GM19395 (cell line): Measurements from ENCODE around the gene FAT1.

ENCODE experiments used
- ATAC-seq: cut with Tn5 transposase; IDR thresholded peaks from one replicate; pipeline ENCODE4 v1.9.1; 2021; ENCODE audit warnings: mild to moderate bottlenecking, moderate library complexity; ENCODE audit not compliant: unreplicated experiment

FAT1 gene

DNA sequence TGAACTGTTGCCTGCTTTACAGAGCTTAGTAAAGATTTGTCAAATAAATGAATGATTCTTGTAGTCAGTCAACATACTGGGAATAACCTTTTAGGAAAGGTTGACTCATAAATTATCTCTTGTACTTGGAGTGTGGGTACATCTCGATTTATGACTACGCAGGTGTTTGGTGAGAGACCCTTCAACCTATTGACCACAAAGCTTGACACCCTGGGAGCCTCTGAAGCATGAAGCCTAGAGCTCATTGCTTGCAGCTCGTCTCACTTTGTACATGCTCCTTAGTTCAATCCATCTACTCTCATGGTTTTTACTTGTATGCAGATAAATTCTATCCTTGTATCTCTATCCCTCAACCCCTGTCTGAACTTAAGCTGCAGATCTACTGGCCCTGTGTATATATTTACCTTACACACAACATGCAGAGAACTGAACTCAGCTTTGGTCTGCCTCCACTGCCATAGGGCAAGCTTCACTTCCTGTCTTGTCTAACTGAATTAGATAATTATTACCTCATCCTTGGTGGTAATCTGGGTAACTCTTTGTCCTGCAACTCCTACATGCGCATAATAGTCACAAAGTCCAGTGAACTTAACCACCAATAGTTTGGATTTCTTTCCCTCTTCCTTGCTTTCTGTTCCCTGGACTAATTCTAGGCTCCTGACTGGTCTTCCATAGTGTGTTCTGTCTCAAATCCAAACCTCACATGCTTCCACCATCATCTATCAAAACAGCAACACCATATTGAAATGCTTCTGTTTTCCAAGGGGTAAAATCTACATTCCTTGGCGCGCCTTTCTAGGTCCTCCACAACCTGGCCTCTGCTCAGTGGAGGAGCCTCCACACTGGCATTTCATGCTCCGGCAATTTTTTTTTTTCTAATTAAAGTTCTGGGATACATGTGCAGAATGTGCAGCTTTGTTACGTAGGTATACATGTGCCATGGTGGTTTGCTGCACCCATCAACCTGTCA, 32.2 kb upstream of the FAT1 start:
- ATAC-seq = no peak

DNA sequence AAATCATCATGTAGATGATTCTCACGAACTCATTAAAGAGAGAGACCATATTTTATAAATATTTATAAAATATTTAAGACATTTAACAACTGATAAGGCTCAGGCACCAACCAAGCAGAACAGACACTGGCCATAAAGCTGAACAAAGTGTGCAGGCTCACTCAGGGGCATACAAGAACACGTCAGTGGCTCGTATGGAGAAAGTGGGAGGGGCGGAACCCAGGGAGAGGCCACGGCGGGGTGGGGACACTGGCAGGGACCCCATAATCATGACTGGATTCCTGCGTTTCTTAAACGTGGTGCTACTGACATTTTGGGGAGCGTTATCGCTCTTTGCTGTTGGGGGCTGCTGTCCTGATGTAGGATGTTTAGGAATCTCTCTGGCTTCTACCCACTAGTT, 31.3 kb upstream of the FAT1 start:
- no peak for ATAC-seq

DNA sequence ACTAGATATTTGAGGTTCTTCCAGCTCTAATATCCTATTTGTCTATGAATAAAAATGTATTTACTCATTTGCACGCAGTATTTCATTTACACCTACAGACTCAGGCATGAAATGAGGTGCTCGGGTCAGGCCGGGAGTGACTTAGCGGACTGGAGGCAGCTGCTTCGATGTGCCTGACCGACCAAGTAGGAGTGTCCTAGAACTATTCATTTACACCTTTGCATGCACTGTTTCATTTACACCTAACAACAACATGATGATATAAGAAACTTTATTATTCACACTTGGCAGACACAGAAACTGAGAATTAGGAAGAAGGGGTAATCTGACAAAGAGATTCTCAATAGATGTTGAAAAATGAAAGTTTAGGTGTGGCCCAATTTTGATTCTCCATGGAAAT, 28.7 kb upstream of the FAT1 start:
- no peak for ATAC-seq

DNA sequence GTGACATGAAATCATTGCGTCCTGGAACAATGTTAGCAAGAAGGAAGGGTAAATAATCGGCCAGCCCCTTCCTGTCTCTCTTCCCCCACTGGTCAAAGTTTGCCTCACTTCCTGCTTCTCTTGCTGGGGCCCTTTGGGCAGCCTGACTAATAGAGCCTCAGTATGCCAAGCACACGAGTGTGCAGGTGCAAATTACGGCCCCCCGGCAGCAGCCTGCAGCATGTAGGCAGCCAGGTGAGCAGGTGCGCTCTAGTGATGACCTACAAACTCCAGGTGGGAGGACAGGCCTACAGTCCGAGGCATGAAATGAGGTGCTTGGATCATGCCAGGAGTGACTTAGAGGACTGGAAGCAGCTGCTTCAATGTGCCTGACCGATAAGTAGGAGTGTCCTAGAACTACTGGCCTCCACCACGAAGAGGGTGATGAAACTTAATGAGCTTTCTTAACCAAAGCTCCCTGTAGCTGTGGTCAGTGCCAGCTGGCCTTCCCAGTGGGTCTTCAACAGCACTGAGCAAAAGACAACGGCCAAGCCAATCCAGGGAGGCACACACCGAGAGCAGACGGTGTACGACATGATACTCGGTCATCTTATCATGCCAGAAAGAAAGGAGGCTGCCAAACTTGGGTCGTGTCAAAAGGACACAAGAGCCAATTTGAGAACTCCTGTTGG, 26.1 kb upstream of the FAT1 start:
- no peak for ATAC-seq

DNA sequence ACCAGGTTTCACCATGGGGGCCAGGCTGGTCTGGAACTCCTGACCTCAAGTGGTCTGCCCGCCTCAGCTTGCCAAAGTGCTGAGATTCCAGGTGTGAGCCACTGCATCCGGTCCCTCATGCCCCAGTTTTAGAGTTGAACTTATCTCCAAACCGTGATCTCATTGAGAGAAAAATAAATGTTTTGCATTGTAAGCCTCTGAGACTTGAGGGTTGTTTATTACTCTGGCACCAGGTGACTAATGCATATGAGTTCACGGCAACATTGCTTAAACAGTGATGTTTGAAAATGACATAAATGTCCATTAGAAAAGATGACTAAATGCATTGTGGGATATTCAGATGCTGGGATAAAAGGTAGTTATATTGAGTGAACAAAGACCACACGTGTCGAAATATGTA, 22.9 kb upstream of the FAT1 start:
- ATAC-seq = no peak

DNA sequence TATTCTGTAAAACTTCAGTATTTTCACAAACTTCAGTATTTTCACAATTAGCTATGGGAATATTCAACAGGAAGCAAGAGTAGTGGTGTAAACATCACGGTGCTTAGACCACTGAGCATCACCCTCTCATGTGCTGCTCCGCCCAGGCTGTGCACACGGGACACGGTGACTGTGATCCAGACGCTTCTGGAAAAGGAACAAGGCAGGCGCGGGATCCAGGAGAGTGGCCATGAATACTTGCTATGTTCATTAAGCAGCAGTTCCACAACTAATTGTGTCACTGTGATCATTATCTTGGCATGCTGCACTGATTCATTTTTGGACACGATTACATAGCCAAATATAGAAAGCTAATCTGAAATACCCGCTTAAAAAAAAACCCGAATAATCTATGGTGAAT, 19.6 kb upstream of the FAT1 start:
- no peak for ATAC-seq

DNA sequence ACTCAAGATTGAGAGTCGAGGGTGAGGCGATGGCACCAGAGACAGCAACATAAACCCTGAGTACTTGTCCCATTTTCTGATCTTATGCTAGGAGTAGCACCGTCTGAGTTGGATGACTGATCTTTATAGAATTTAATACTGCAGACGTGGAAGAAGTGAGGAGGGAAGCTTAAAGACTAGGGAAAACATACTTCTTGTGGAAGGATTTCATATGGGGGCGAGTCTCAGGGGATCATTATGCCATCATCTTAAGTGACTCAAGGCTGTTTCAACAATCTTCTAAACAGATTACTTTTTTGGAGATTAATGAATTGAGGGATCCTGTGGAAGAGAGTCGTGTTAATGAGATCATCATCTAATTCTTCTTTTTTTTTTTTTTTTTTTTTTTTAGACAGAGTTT, 17.2 kb upstream of the FAT1 start:
- no peak for ATAC-seq

DNA sequence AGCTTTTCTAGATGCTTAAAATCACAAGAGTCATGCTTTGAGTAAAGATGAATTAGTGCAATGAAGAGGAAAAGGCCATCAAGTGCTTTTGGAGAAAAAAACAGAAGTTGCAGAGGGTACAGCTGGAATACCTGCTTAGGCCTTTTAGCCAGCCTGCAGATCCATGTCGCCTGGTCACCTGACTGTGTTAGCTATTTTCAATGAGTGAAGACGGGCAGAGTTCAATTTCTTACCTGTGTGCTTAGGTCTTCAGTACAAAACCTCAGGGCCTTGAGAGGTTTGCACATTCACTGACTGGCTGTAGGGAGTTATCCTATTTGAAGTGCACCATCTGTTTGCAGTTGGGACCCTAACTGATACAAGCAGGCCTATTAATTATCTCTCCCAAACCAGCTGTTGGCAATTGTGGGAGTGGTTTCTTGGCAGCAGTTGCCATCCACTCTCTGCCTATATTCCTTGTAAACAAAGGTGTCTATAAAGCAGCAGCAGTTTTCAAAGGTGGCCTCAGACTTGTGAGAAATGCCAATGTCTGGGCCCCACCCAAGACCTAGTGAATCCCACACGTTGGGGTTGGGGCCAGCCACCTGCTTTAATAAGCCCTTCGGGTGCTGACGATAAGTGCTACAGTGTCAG, 16.3 kb upstream of the FAT1 start:
- no peak for ATAC-seq

DNA sequence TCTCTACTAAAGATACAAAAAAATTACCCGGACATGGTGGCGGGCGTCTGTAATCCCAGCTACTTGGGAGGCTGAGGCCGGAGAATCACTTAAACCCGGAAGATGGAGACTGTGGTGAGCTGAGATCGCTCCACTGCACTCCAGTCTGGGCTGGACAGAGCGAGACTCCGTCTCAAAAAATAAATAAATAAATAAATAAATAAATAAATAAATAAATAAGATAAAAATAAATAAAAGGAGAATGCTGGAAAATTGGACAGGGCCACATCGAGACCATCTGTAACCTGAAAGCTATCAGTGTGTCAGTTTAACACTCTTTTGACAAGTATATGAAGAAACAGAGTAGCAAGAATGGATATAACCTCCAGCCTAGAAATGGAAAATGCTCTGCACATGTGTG, 15.7 kb upstream of the FAT1 start:
- ATAC-seq = no peak

DNA sequence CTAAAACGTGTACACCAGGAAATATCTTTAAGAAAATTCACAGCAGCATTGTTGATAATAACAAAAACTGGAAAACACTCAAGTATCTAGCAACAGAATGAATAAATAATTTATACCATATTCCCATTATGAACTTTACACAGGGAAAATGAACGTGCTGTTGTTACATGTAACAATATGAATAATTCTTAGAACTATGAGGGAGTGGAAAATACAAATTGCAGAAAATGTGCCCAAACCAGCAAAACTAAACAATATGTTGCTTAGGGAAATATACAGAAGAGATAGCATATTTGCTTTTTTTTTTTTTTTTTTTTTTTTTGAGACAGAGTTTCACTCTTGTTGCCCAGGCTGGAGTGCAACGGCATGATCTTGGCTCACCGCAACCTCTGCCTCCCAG, 14.8 kb upstream of the FAT1 start:
- no peak for ATAC-seq

DNA sequence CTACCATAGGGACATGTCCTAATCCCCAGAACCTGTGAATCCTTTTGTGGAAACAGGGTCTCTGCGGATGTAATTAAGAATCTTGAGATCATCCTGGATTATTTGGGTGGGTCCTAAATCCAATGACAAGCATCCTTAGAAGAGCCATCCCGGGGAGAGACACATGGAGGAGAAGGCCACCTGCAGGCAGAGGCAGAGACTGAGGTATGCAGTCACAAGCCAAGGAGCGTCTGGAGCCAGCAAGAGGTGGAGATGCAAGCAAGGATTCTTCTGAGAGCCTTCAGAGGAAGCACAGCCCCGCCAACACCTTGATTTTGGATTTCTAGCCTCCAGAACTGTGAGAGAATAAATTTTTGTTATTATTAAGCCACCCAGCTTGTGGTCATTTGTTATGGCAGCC, 13.8 kb upstream of the FAT1 start:
- ATAC-seq = no peak

DNA sequence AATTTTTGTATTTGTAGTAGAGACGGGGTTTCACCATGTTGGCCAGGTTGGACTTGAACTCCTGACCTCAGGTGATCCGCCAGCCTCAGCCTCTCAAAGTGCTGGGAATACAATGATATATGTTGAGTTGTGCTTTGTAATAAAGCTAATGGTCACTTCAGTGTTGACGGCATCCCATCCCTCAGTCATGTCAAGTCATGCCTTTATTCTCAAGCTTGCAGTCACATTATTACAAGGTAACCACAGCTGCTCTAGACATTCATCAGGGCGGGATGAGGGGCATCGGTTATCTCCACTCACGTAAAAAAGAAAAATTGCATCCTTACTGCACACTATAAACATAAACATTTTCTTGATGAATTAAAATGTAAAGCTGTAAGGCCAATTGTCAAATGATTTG, 12.8 kb upstream of the FAT1 start:
- ATAC-seq = no peak

DNA sequence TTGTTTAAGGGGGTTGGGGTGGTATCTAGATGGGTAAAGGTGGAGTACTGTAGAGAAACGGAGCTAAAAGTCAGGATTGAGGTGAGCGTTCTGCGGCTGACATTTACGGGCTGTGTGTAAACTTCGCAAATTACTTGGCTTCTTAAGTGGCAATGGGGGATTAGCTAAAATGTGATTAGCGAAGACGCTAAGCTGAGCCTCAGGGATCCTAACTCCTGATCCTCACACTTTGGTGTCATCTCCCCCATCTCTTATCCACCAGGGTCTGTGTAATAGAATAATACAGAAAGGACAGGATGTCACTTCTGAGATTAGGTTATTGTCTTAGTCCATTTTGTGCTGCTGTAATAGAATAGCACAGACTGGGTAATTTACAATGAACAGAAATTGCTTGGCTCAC, 10.6 kb upstream of the FAT1 start:
- no peak for ATAC-seq

DNA sequence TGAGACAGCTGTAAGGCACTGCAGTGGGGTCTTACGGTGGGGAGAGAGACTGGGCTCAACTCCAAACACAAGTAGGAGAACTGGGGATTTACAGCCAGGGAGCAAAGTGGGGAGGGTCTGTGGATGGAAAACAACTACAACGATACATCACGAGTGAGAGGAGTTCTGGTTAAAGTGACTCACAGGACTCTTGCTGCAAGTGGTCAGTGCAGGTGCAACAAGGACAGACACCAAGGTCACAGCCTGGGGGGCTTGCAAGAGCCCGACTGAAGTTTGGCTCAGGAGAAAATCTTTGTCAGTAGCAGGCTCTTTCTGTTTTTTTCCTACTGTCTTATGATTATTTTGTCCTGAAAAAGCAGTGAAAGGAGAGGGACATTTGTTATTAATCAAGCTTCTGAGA, 10.1 kb upstream of the FAT1 start:
- ATAC-seq = no peak

DNA sequence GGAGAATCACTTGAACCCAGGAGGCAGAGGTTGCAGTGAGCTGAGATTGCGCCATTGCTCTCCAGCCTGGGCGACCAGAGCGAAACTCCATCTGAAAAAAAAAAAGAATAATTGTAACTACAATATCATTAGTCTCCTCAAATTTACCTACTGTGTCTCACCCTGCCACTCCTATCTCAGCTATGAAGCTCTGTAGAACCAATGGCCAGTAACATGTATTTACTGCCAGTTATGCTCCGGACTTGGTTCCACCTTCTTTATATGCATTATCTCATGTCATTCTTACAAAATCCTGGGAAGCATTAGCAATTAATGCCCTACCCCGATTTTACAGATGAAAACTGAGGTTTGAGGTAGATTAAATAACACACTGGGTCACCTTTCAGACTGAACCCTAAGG, 7.0 kb upstream of the FAT1 start:
- no peak for ATAC-seq

DNA sequence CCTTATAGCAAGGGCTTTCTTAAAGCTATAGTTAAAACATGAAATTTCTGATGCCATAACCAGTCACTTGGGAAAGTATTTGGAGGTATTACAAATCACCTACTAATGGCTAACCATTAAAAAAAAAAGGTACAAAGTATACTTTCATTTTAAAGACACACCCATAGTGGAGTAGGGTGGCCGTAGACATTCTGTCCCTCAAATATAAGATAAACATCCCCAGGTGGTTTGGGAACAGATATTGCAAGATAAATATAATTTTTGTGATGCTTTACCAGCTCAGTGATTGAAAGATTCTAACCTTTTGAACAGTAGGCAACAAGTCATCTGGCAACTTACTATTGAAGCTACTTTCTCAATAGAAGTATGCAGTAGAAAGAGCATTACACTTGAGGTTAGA, 6.2 kb upstream of the FAT1 start:
- no peak for ATAC-seq

DNA sequence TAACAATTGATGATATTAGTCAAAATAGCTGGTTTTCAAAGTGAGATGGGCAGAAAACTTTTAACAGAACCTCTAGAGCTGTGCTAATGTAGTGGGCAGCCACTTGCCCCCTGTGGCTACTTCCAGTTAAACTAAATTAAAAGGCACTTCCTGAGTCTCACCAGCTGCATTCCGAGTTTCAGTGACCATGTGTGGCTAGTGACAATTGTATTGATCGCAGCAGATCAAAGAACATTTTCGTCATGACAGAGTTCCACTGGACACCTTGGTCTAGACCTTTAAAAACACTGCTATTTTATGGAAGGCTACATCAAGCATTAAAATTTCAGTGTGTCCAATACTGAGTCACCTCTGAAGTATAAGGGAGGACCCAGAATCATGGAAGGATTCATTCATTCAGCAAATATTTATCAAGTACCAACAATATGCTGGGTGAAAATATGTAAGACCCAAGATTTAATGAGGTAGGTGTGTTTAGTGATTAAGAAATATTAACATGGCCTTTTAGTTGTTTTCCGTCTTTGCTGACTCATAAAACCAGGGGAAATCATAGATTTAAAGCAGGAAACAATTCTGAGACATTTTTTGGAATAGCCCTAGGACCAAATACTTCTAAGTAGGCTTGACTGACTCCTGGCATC, 5.1 kb upstream of the FAT1 start:
- ATAC-seq = no peak

DNA sequence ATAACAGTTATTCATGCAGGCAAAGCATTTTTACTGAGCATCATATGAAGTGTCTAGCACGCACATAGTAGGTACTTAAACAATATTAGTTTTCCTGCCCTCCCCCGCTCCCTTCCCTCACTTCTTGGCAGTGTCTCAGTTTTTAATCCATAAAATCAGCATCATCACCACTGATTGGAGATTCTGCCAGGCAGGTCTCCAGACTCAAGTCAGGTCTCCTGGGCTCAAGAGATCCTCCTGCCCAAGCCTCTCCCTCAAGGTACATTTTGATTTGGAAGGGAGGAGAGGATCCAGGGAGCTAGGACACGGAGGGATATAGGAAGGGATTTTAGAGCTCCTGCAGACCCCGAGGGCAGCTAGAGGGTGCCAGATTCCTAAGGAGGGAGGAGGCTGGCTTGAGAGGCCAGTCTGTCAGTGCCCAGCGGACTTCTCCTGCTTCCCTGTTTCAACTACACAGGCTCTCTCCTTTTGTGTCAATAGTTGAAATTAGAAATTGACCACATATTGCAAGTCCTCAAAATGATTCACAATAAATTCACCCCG, 4.4 kb upstream of the FAT1 start:
- ATAC-seq = no peak

DNA sequence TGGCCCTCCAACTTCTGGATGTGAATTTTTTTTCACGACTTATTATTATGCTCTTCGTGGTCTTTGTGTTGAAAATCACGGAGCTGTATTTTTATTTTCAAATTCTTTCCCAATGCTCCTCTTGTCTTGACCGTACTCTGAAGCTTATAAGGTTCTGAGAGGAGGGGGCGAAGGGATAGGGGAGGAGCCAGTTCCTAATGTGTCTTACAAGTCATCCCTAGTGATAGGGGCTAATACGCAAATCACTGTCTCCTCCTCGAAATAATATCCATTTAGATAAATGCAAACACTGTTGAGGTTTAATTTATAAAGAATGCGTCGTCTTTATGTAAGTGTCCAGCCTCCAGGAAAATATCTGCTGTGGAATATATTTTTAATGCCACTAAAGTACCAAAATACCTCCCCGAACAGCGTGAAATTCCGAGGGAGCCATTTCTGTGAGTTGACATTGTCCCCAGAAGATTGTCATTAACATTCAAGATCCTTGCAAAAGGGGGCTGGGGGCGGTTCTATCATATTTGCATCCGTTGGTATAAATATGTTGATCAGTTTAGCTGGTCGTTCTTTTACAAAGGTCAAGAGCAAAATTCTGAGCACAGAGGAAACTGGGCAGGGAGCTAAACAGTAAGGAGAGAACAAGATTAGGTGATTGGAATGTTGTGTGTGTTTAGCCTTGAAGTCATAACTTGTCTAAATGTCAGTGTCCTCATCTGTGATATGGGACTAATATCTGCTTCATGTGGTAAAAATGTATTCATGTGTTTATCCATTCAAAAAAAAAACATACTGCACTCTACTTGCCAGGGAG, 3.7 kb upstream of the FAT1 start:
- no peak for ATAC-seq

DNA sequence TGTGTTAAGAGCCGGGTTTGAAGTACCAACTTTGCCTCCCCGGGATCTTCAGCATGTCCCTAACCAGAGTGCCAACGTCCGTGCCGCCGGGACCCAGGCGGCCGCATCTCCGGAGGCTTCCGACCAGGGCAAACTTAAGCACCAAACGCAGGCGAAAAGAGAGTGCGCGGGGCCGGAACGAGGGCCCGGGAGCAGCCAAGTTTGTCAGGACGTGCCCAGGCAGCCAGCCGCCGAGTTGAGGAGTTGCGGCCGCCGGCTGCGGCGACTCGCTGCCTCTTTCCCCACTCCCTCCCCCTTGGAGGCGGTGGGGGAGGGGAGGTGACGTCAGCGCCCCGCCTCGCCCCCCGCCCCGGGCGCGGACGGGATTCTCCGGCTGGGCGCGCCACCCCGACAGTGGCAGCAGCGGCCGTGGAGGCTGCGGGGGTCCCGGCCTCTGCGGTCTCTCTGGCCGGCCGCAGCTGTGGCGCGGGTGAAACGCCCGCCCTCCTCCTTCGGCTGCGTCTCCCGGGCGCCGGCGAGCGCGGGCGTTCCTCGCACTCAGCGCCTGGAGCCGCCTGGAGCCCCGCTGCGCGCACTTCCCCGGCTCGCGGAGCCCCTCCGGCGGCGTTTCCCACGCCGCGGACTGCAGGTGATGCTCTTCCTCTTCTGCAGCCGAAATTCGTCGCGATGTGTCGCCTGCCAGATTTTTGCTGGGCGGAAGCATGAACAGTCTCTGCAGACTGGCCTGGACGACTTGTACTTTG, 2.9 kb upstream of the FAT1 start:
- ATAC-seq = no peak
